Smooth muscle cell of the brain vasculature (primary cell): ENCODE data around the gene CDCA4.
"Not testable (repeated sequence)": the region's sequence is repeated elsewhere in the genome, so short reads cannot be mapped to it uniquely, and the experiment has no call there.

ENCODE experiments used
- DNase-seq: peaks from one replicate; pipeline ENCODE4 v3.0.0-alpha.2; 2012; ENCODE audit warnings: low read depth, low spot score

Gene CDCA4

GRCh38 chr14:105033412-105033900 lies 12.6 kb upstream of the CDCA4 start:
- not testable (repeated sequence) for DNase-seq

- not testable (repeated sequence) for DNase-seq
These were observed 11.6 kb upstream of the CDCA4 start for GRCh38 chr14:105032451-105032901.

- no peak for DNase-seq
These were observed 10.0 kb upstream of the CDCA4 start for GRCh38 chr14:105030836-105031396.

- DNase-seq = no peak
These were observed 9.3 kb upstream of the CDCA4 start for GRCh38 chr14:105030194-105030593.

- no peak for DNase-seq
These were observed 8.5 kb upstream of the CDCA4 start for GRCh38 chr14:105029402-105029801.

- no peak for DNase-seq
These were observed 7.5 kb upstream of the CDCA4 start for GRCh38 chr14:105028251-105028927.

- not testable (repeated sequence) for DNase-seq
These were observed 6.8 kb upstream of the CDCA4 start for GRCh38 chr14:105027718-105028117.

- no peak for DNase-seq
These were observed 6.1 kb upstream of the CDCA4 start for GRCh38 chr14:105026802-105027563.

GRCh38 chr14:105026033-105026785 lies 5.3 kb upstream of the CDCA4 start:
- no peak for DNase-seq

GRCh38 chr14:105025429-105025828 lies 4.5 kb upstream of the CDCA4 start:
- DNase-seq = no peak

GRCh38 chr14:105023791-105024480 lies 3.1 kb upstream of the CDCA4 start:
- DNase-seq = no peak

- no peak for DNase-seq
These were observed 2.3 kb upstream of the CDCA4 start for GRCh38 chr14:105023144-105023543.

- no peak for DNase-seq
These were observed 1.4 kb upstream of the CDCA4 start for GRCh38 chr14:105022276-105022670.

- DNase-seq = no peak
These were observed 883 bp upstream of the CDCA4 start for GRCh38 chr14:105021656-105022275.

GRCh38 chr14:105019861-105020814 lies 745 bp downstream of the CDCA4 start:
- no peak for DNase-seq

GRCh38 chr14:105018414-105018813 lies 2.5 kb downstream of the CDCA4 start:
- no peak for DNase-seq

GRCh38 chr14:105015905-105016304 lies 5.0 kb downstream of the CDCA4 start:
- DNase-seq = no peak

- no peak for DNase-seq
These were observed 5.6 kb downstream of the CDCA4 start for GRCh38 chr14:105015242-105015641.

GRCh38 chr14:105014631-105015030 lies 6.3 kb downstream of the CDCA4 start:
- no peak for DNase-seq

GRCh38 chr14:105014032-105014431 lies 6.9 kb downstream of the CDCA4 start:
- no peak for DNase-seq
